CD4-positive, alpha-beta memory T cell (primary cell): ENCODE results near the gene USP5. TPM values are rescaled to one million over a fixed set of nuclear protein-coding genes. Genes with fewer than 3 reads are reported as not detected.
A peak's percentile ranks its signal among the peaks of the same experiment; 100 is the strongest.
"Not testable (repeated sequence)": the region's sequence is repeated elsewhere in the genome, so short reads cannot be mapped to it uniquely, and the experiment has no call there.

Source experiments
- CTCF ChIA-PET: fragments of 350-600 bp; sonication (Branson Sonifier 250); formaldehyde crosslinking; loops from one replicate; lab custom pipeline; 2021; ENCODE audit warnings: inconsistent platforms; ENCODE audit not compliant: partially characterized antibody; lab: Charles Lee
- POLR2A ChIA-PET: fragments of 350-600 bp; sonication (Branson Sonifier 250); formaldehyde crosslinking; loops from one replicate; lab custom pipeline; 2021; ENCODE audit not compliant: partially characterized antibody; lab: Charles Lee
- DNase-seq, 5 donors: peaks; one replicate each; pipeline versions ENCODE4 v3.0.0 to v3.0.0-alpha.2; 2020 to 2022; ENCODE audit warnings: mixed read lengths in 1 of 5
- H3K27ac ChIP-seq: one replicate; pipeline ENCODE4 v1.7.0; 2013; ENCODE audit warnings: low read depth, low read length
- H3K27me3 ChIP-seq: 2 replicates; pipeline ENCODE4 v1.7.0; 2013; ENCODE audit warnings: mild to moderate bottlenecking, low read length, moderate library complexity; ENCODE audit not compliant: insufficient read depth
- H3K36me3 ChIP-seq: 2 replicates; pipeline ENCODE4 v1.7.0; 2013; ENCODE audit warnings: mild to moderate bottlenecking, low read length, moderate library complexity; ENCODE audit not compliant: insufficient read depth
- H3K4me1 ChIP-seq: 2 replicates; pipeline ENCODE4 v1.7.0; 2013; ENCODE audit warnings: mild to moderate bottlenecking, low read length, moderate library complexity; ENCODE audit not compliant: insufficient read depth
- H3K4me3 ChIP-seq, 2 donors: one replicate each; pipeline ENCODE4 v1.7.0; 2013; ENCODE audit warnings: low read length in 2 of 2, mild to moderate bottlenecking in 1 of 2
- H3K9me3 ChIP-seq, 2 donors: one replicate each; pipeline ENCODE4 v1.7.0; 2013; ENCODE audit warnings: low read length in 2 of 2, control low read depth in 1 of 2; ENCODE audit not compliant: control insufficient read depth in 1 of 2
- H3K27ac Mint-ChIP-seq, 7 donors: one replicate each; pipeline ENCODE4 v1.8.0; 2020 to 2021; ENCODE audit warnings: mixed read lengths in 7 of 7, mild to moderate bottlenecking in 6 of 7, inconsistent platforms in 3 of 7, moderate library complexity in 3 of 7
- H3K27me3 Mint-ChIP-seq, 2 donors: one replicate each; pipeline ENCODE4 v1.8.0; 2020 to 2021; ENCODE audit warnings: mixed read lengths in 2 of 2
- H3K36me3 Mint-ChIP-seq, 2 donors: one replicate each; pipeline ENCODE4 v1.8.0; 2020 to 2021; ENCODE audit warnings: mixed read lengths in 2 of 2, inconsistent platforms in 1 of 2, mild to moderate bottlenecking in 1 of 2
- H3K4me1 Mint-ChIP-seq, 4 donors: one replicate each; pipeline ENCODE4 v1.8.0; 2020 to 2021; ENCODE audit warnings: mixed read lengths in 4 of 4, mild to moderate bottlenecking in 1 of 4
- H3K4me3 Mint-ChIP-seq, 8 donors: one replicate each; pipeline ENCODE4 v1.8.0; 2020 to 2021; ENCODE audit warnings: mixed read lengths in 8 of 8, mild to moderate bottlenecking in 7 of 8, moderate library complexity in 6 of 8, inconsistent platforms in 3 of 8
- H3K9me3 Mint-ChIP-seq, 8 donors: one replicate each; pipeline ENCODE4 v1.8.0; 2020 to 2021; ENCODE audit warnings: mixed read lengths in 8 of 8, mild to moderate bottlenecking in 5 of 8, inconsistent platforms in 3 of 8, moderate library complexity in 1 of 8
- intact Hi-C: fragments of 100-400 bp; cut with micrococcal nuclease; formaldehyde crosslinking; loops from one replicate; pipeline ENCODE4 v1.15.1; 2023
- polyA plus RNA-seq, 2 donors: library from polyadenylated mRNA; unstranded; fragments of 300-500 nt; fragmentation: Illumina TruSeq; gene quantifications; one replicate each; pipeline ENCODE4 v1.2.3, GENCODE V29; 2021
- total RNA-seq, 2 experiments: library from RNA; stranded (reverse); gene quantifications; one replicate each; pipeline ENCODE4 v1.2.3, GENCODE V29; 2021

The USP5 gene
- total and polyA plus RNA-seq, 4 experiments from 2014 or later: 53.9 to 73.0 (median 67.2) TPM

DNA sequence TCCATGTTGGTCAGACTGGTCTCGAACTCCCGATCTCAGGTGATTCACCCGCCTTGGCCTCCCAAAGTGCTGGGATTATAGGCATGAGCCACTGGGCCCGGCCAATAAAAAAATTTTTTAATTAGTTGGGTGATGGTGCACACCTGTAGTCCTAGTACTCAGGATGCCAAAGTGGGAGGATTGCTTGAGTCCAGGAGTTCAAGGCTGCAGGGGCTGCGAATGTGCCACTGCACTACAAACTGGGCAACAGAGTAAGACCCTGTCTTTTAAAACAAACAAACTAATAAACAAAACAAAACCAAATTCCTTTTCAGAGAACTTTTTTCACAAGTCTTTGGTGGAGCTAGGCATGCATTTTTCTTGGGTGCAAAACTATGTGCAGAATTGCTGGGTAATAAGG is 31.3 kb downstream of the USP5 start:
- intact Hi-C loops: no loop called here
- no peaks in the 10 kb centered on the region for H3K4me1 ChIP-seq
- Mint-ChIP-seq H3K4me1 (no peaks in the 10 kb centered on the region), H3K36me3 (peaks cover 0 to 9% of the 10 kb centered on the region in 2 donors), H3K4me3 (no peak overlapping the region), H3K27ac (no peak overlapping the region), H3K9me3 (no peaks in the 10 kb centered on the region), H3K27me3 (no peaks in the 10 kb centered on the region)
- POLR2A ChIA-PET: interaction anchor here (1.8 to 5.3 kb wide), 2 partner anchors 8 to 10 kb away, joined by 11 to 33 read pairs; partner anchors contain the start of gene SPSB2
- CTCF ChIA-PET: interaction anchor here (3.8 kb wide), 1 partner anchor 11 kb away, joined by 26 read pairs; the partner anchor contains the start of gene SPSB2
- H3K4me3 ChIP-seq: no peak overlapping the region
- H3K27ac ChIP-seq: no peak overlapping the region
- no peaks in the 10 kb centered on the region for H3K9me3 ChIP-seq
- H3K27me3 ChIP-seq: no peaks in the 10 kb centered on the region
- H3K36me3 ChIP-seq: no peaks in the 10 kb centered on the region
- DNase-seq: no peak

DNA sequence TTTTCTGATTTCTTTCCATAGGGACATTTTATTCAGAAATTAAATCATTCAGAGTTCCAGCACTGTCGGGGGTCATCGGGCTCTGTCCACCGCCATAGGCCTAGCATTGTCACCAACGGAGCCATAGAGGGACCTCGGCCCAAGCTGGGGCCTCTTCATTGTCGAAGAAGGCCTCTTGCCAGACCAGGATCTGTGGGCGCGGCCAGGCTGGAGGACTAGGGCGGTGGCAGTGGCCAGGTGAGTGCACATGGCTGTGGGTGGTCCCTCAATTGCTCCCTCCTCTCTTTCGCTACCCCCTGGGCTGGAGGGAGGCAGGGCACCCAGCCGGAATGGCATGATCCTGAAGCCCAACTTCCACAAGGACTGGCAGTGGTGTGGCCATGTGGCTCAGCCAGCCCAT is 31.7 kb downstream of the USP5 start:
- Mint-ChIP-seq H3K27me3 (no peaks in the 10 kb centered on the region), H3K27ac (no peak overlapping the region), H3K4me3 (no peak overlapping the region), H3K36me3 (peaks cover 0 to 9% of the 10 kb centered on the region in 2 donors), H3K4me1 (no peaks in the 10 kb centered on the region), H3K9me3 (no peaks in the 10 kb centered on the region)
- intact Hi-C loops: no loop called here
- no peak overlapping the region for H3K4me3 ChIP-seq
- no peaks in the 10 kb centered on the region for H3K4me1 ChIP-seq
- H3K9me3 ChIP-seq: no peaks in the 10 kb centered on the region
- ChIA-PET POLR2A (interaction anchor here (5.3 kb wide), 1 partner anchor 10 kb away, joined by 33 read pairs; the partner anchor contains the start of gene SPSB2), CTCF (interaction anchor here (3.8 kb wide), 1 partner anchor 11 kb away, joined by 26 read pairs; the partner anchor contains the start of gene SPSB2)
- no peaks in the 10 kb centered on the region for H3K36me3 ChIP-seq
- no peak overlapping the region for H3K27ac ChIP-seq
- no peaks in the 10 kb centered on the region for H3K27me3 ChIP-seq
- no peak for DNase-seq

DNA sequence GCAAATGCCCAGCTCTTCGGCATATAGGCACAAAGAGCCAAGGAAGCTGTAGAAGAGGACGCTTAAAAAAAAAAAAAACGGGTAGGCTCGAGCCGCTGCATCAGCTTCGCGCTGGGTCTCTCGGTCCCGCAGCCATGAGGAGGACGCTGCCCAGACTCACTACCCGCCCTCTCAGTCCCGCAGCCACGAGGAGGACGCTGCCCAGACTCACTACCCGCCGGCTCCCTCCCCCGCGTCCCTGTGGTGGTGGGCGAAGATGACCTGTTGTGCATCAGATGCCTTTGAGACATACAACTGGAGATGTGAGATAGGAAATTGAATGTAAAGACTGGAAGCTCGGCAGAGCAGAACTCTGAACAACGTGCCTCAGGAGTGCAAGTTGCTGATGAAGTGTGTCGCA is 32.6 kb downstream of the USP5 start:
- Histone ChIP-seq H3K36me3 (no peaks in the 10 kb centered on the region), H3K9me3 (no peaks in the 10 kb centered on the region), H3K4me1 (no peaks in the 10 kb centered on the region), H3K4me3 (no peak overlapping the region), H3K27ac (no peak overlapping the region), H3K27me3 (no peaks in the 10 kb centered on the region)
- H3K9me3 Mint-ChIP-seq: no peaks in the 10 kb centered on the region
- ChIA-PET CTCF (interaction anchor here (1.2 to 3.8 kb wide), 2 partner anchors 12 to 16 kb away, joined by 3 to 26 read pairs; partner anchors contain the start of gene SPSB2), POLR2A (interaction anchor here (5.3 kb wide), 1 partner anchor 11 kb away, joined by 33 read pairs; the partner anchor contains the start of gene SPSB2)
- no peaks in the 10 kb centered on the region for H3K27me3 Mint-ChIP-seq
- intact Hi-C loops: no loop called here
- no peak overlapping the region for H3K27ac Mint-ChIP-seq
- H3K4me1 Mint-ChIP-seq: no peaks in the 10 kb centered on the region
- DNase-seq: no peak
- no peak overlapping the region for H3K4me3 Mint-ChIP-seq
- peaks cover 0 to 9% of the 10 kb centered on the region in 2 donors for H3K36me3 Mint-ChIP-seq

DNA sequence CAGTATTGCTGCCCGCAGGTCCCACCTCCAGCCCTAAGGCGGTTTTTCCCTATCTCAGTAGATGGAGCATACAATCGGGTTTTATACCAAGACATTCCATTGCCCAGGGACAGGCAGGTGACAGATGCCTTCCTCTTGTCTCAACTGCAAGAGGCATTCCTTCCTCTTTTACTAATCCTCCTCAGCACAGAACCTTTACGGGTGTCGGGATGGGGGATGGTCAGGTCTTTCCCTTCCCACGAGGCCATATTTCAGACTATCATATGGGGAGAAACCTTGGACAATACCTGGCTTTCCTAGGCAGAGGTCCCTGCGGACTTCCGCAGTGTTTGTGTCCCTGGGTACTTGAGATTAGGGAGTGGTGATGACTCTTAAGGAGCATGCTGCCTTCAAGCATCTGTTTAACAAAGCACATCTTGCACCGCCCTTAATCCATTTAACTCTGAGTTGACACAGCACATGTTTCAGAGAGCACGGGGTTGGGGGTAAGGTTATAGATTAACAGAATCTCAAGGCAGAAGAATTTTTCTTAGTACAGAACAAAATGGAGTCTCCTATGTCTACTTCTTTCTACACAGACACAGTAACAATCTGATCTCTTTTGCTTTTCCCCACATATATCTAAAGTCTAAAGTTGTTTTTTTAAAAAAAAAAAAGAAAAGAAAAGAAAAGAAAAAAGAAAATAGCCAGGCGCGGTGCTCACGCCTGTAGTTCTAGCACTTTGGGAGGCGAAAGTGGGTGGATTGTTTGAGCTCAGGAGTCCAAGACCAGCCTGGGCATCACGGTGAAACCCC is 34.5 kb downstream of the USP5 start:
- H3K27ac Mint-ChIP-seq, H3K27me3 ChIP-seq, H3K27ac ChIP-seq, H3K9me3 Mint-ChIP-seq, H3K4me1 ChIP-seq, H3K4me3 Mint-ChIP-seq, H3K36me3 Mint-ChIP-seq, DNase-seq, H3K4me3 ChIP-seq, H3K9me3 ChIP-seq, H3K36me3 ChIP-seq, intact Hi-C loops, H3K27me3 Mint-ChIP-seq: not testable (repeated sequence)
- POLR2A ChIA-PET: interaction anchor here (1.1 to 5.3 kb wide), 3 partner anchors 12 to 17 kb away, joined by 3 to 33 read pairs (median 4); partner anchors contain the start of gene SPSB2
- H3K4me1 Mint-ChIP-seq: peaks cover 2 to 11% (median 7%) of the 10 kb centered on the region in 4 donors
- CTCF ChIA-PET: interaction anchor here (1.2 to 1.4 kb wide), 3 partner anchors 14 to 258 kb away, joined by 3 to 5 read pairs (median 4); partner anchors contain the start of gene SPSB2

DNA sequence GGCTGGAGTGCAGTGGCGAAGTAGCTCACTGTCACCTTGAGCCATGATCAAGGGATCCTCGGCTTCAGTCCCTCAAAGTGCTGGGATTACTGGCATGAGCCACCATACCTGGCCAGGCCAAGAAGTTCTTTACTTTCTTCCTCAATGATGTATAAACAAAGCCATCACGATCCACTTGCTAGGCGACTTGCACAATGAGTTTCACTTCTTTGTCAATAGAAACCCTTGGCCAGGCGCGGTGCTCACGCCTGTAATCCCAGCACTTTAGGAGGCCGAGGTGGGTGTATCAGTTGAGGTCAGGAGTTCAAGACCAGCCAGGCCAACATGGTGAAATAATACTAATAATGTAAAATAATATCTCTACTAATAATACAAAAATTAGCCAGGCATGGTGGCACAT is 35.5 kb downstream of the USP5 start:
- ChIA-PET CTCF (interaction anchor here (1.3 to 1.4 kb wide), 2 partner anchors 15 to 257 kb away, joined by 4 to 5 read pairs; partner anchors contain the start of gene SPSB2), POLR2A (interaction anchor here (1.1 to 1.7 kb wide), 3 partner anchors 13 to 18 kb away, joined by 3 to 4 read pairs (median 3); partner anchors contain the start of gene SPSB2)
- Histone ChIP-seq H3K36me3 (no peaks in the 10 kb centered on the region), H3K27ac (no peak overlapping the region), H3K9me3 (no peaks in the 10 kb centered on the region), H3K27me3 (no peaks in the 10 kb centered on the region), H3K4me1 (peaks cover 16% of the 10 kb centered on the region), H3K4me3 (no peak overlapping the region)
- no peaks in the 10 kb centered on the region for H3K9me3 Mint-ChIP-seq
- no peak overlapping the region for H3K4me3 Mint-ChIP-seq
- no peak overlapping the region for H3K27ac Mint-ChIP-seq
- DNase-seq: no peak
- intact Hi-C loops: no loop called here
- peaks cover 0 to 9% of the 10 kb centered on the region in 2 donors for H3K36me3 Mint-ChIP-seq
- peaks cover 5 to 15% (median 11%) of the 10 kb centered on the region in 4 donors for H3K4me1 Mint-ChIP-seq
- H3K27me3 Mint-ChIP-seq: no peaks in the 10 kb centered on the region

DNA sequence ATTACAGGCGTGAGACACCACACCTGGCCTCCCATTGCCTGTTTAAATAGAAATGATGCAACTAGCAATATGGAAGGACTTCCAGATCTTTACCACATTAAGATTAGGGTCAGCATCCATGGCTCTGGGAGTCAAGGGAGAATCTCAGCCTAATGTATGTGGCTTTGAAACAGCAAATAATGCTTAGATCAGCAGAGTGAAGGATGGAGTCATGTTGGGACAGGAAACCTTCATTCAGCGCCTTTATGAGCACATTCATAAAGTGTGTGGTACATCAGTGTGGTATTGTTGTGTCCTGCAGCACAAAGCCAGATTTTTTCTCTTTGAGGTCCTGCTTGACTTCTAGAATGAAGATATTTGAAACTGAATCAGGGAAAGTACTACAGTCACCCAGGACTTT is 36.4 kb downstream of the USP5 start:
- peaks cover 0 to 9% of the 10 kb centered on the region in 2 donors for H3K36me3 Mint-ChIP-seq
- ChIA-PET CTCF (interaction anchor here (1.4 kb wide), 1 partner anchor 16 kb away, joined by 5 read pairs; the partner anchor contains the start of gene SPSB2), POLR2A (interaction anchor here (1.6 to 1.7 kb wide), 2 partner anchors 14 to 16 kb away, joined by 3 read pairs; partner anchors contain the start of gene SPSB2)
- H3K9me3 Mint-ChIP-seq: no peaks in the 10 kb centered on the region
- peak overlapping the region in 2 of 7 donors; percentile 7 to 9 for H3K27ac Mint-ChIP-seq
- intact Hi-C loops: no loop called here
- peaks cover 5 to 15% (median 11%) of the 10 kb centered on the region in 4 donors for H3K4me1 Mint-ChIP-seq
- no peaks in the 10 kb centered on the region for H3K9me3 ChIP-seq
- H3K4me1 ChIP-seq: peaks cover 16% of the 10 kb centered on the region
- H3K27ac ChIP-seq: no peak overlapping the region
- H3K4me3 ChIP-seq: no peak overlapping the region
- H3K27me3 ChIP-seq: no peaks in the 10 kb centered on the region
- no peak for DNase-seq
- no peaks in the 10 kb centered on the region for H3K36me3 ChIP-seq
- no peak overlapping the region for H3K4me3 Mint-ChIP-seq
- no peaks in the 10 kb centered on the region for H3K27me3 Mint-ChIP-seq

DNA sequence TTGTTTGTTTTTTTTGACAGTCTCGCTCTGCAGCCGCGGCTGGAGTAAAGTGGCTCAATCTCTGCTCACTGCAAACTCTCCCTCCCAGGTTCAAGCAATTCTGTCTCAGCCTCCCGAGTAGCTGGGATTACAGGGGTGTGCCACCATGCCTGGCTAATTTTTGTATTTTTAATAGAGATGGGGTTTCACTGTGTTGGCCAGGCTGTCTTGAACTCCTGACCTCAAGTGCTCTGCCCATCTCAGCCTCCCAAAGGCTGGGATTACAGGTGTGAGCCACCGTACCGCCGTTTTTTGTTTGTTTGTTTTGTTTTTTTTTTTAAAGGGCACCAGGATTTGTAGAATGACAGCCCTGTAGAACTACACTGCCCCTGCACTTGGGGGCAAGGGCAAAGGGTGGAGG is 36.8 kb downstream of the USP5 start:
- H3K4me3 Mint-ChIP-seq, H3K27me3 Mint-ChIP-seq, H3K27ac ChIP-seq, H3K27me3 ChIP-seq, intact Hi-C loops, H3K36me3 Mint-ChIP-seq, DNase-seq, H3K9me3 ChIP-seq, H3K4me3 ChIP-seq, H3K9me3 Mint-ChIP-seq, H3K36me3 ChIP-seq: not testable (repeated sequence)
- peaks cover 16% of the 10 kb centered on the region for H3K4me1 ChIP-seq
- CTCF ChIA-PET: interaction anchor here (1.0 kb wide), 1 partner anchor 19 kb away, joined by 3 read pairs; no protein-coding TSS in a partner anchor
- POLR2A ChIA-PET: interaction anchor here (1.6 to 4.0 kb wide), 2 partner anchors 16 to 18 kb away, joined by 3 to 133 read pairs; partner anchors contain the start of gene SPSB2
- Mint-ChIP-seq H3K27ac (peak overlapping the region in 3 of 7 donors; percentile 9 to 65 (median 30)), H3K4me1 (peaks cover 5 to 15% (median 11%) of the 10 kb centered on the region in 4 donors)
